A673 (cell line): Measurements from ENCODE around the gene TMEM97.

Experiments
- CTCF ChIP-seq: fragments of 300-800, 200-600 bp; sonication (generic); conservative IDR thresholded peaks from 2 replicates; pipeline ENCODE4 v1.5.1; 2017; ENCODE audit warnings: low read depth, mild to moderate bottlenecking, antibody characterized with exemption, low read length, moderate library complexity, mixed read lengths
- EZH2 ChIP-seq: fragments of 200-600 bp; sonication (generic); IDR thresholded peaks from 2 replicates; pipeline ENCODE4 v1.6.1; 2017; ENCODE audit warnings: borderline replicate concordance, low read depth, mild to moderate bottlenecking, mixed read lengths, antibody characterized with exemption, low read length; ENCODE audit not compliant: poor library complexity, severe bottlenecking

- TF ChIP-seq CTCF (no peak), EZH2 (no peak)
Measured at GRCh38 chr17:28327709-28328108, 8.7 kb downstream of the TMEM97 start.
